ENCODE results near the gene LAMA4.

DNA sequence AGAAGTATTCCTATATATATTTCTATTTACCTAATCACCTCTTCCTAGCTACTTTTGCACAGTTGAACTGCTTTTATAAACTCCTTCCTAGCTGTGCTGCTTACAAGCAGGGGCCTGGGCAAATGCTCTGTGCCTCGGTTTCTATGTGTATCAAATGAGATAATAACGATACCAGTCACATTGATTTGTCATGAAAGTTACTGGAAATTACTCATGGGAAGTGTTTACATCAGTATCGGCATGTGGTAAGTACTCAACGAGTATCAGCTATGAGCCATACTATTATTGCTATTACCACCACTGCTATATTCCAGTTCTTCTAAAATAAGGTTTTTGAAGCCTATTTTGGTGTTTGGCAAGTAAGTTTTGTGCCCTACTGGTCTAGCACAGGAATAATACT is 4.9 kb downstream of the LAMA4 start:
- TF ChIP-seq GLIS3 (CRISPR knock-in tag; IDR thresholded peaks at IDR 0.05) (no peak), ZFP3 (CRISPR knock-in tag; IDR thresholded peaks at IDR 0.05) (no peak), ZFP30 (CRISPR knock-in tag; IDR thresholded peaks at IDR 0.05) (no peak), ISL1 (CRISPR knock-in tag; IDR thresholded peaks at IDR 0.05) (no peak), TOX (CRISPR knock-in tag; IDR thresholded peaks at IDR 0.05; ENCODE audit: borderline replicate concordance) (no peak), ZNF70 (CRISPR knock-in tag; IDR thresholded peaks at IDR 0.05) (no peak), BACH2 (CRISPR knock-in tag; IDR thresholded peaks at IDR 0.05; ENCODE audit: borderline replicate concordance) (no peak)
- TF ChIP-seq, protein P1, sequence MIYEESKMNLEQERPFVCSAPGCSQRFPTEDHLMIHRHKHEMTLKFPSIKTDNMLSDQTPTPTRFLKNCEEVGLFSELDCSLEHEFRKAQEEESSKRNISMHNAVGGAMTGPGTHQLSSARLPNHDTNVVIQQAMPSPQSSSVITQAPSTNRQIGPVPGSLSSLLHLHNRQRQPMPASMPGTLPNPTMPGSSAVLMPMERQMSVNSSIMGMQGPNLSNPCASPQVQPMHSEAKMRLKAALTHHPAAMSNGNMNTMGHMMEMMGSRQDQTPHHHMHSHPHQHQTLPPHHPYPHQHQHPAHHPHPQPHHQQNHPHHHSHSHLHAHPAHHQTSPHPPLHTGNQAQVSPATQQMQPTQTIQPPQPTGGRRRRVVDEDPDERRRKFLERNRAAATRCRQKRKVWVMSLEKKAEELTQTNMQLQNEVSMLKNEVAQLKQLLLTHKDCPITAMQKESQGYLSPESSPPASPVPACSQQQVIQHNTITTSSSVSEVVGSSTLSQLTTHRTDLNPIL (CRISPR knock-in tag; IDR thresholded peaks at IDR 0.05; ENCODE audit: low read depth) = no peak
- TF ChIP-seq, protein P2, sequence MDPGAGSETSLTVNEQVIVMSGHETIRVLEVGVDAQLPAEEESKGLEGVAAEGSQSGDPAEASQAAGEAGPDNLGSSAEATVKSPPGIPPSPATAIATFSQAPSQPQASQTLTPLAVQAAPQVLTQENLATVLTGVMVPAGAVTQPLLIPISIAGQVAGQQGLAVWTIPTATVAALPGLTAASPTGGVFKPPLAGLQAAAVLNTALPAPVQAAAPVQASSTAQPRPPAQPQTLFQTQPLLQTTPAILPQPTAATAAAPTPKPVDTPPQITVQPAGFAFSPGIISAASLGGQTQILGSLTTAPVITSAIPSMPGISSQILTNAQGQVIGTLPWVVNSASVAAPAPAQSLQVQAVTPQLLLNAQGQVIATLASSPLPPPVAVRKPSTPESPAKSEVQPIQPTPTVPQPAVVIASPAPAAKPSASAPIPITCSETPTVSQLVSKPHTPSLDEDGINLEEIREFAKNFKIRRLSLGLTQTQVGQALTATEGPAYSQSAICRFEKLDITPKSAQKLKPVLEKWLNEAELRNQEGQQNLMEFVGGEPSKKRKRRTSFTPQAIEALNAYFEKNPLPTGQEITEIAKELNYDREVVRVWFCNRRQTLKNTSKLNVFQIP (CRISPR knock-in tag; IDR thresholded peaks at IDR 0.05; ENCODE audit: borderline replicate concordance, low read depth) = no peak

Measured in SK-N-SH treated with all-trans-retinoic acid at 6 μM for 48 hours (cell line).